ENCODE data around the gene KIAA2012. TPM values are rescaled to one million over a fixed set of nuclear protein-coding genes. Genes with fewer than 3 reads are reported as not detected.

Gene KIAA2012
- total RNA-seq, 4 donors from 2014 or later = 0.15 to 0.76 (median 0.26) TPM; not detected in 1

- no peaks in the 10 kb centered on the region for H3K4me1 ChIP-seq
- intact Hi-C loops (cut with DNase I; ENCODE audit: low total_unique reads) = no loop called here
Observed at GRCh38 chr2:202067589-202067988, 5.5 kb upstream of the KIAA2012 start.

GRCh38 chr2:202069170-202070067 lies 3.6 kb upstream of the KIAA2012 start:
- H3K36me3 ChIP-seq = no peaks in the 10 kb centered on the region
- intact Hi-C loops (cut with DNase I; ENCODE audit: low total_unique reads) = no loop called here

More at GRCh38 chr2:202067589-202067988, 5.5 kb upstream of the KIAA2012 start:
- no peak for DNase-seq
- TF ChIP-seq CTCF (IDR thresholded peaks at IDR 0.05) (no peak), POLR2A (IDR thresholded peaks at IDR 0.05) (no peak)
- Histone ChIP-seq H3K36me3 (no peaks in the 10 kb centered on the region), H3K27ac (no peak overlapping the region), H3K9me3 (no peaks in the 10 kb centered on the region), H3K27me3 (no peaks in the 10 kb centered on the region), H3K4me3 (no peak overlapping the region)

GRCh38 chr2:202071107-202071506 lies 1.9 kb upstream of the KIAA2012 start:
- intact Hi-C loops (cut with DNase I; ENCODE audit: low total_unique reads) = no loop called here
- TF ChIP-seq POLR2A (IDR thresholded peaks at IDR 0.05) = no peak
- TF ChIP-seq CTCF (IDR thresholded peaks at IDR 0.05) = no peak
- Histone ChIP-seq H3K9me3 (no peaks in the 10 kb centered on the region), H3K27ac (no peak overlapping the region), H3K4me3 (no peak overlapping the region), H3K4me1 (no peaks in the 10 kb centered on the region), H3K36me3 (no peaks in the 10 kb centered on the region), H3K27me3 (no peaks in the 10 kb centered on the region)
- no peak for DNase-seq

More at GRCh38 chr2:202069170-202070067, 3.6 kb upstream of the KIAA2012 start:
- TF ChIP-seq CTCF (IDR thresholded peaks at IDR 0.05) = no peak
- TF ChIP-seq POLR2A (IDR thresholded peaks at IDR 0.05) = no peak
- Histone ChIP-seq H3K9me3 (no peaks in the 10 kb centered on the region), H3K4me3 (no peak overlapping the region), H3K27me3 (no peaks in the 10 kb centered on the region), H3K27ac (no peak overlapping the region), H3K4me1 (no peaks in the 10 kb centered on the region)
- no peak for DNase-seq

GRCh38 chr2:202072226-202072625 lies 829 bp upstream of the KIAA2012 start:
- no peak overlapping the region for H3K27ac ChIP-seq
- no peaks in the 10 kb centered on the region for H3K36me3 ChIP-seq
- DNase-seq = no peak
- no peaks in the 10 kb centered on the region for H3K4me1 ChIP-seq
- H3K4me3 ChIP-seq = no peak overlapping the region
- no peaks in the 10 kb centered on the region for H3K27me3 ChIP-seq
- intact Hi-C loops (cut with DNase I; ENCODE audit: low total_unique reads) = no loop called here
- TF ChIP-seq POLR2A (IDR thresholded peaks at IDR 0.05) (no peak), CTCF (IDR thresholded peaks at IDR 0.05) (peak in 1 of 4 experiments; percentile 11)
- H3K9me3 ChIP-seq = no peaks in the 10 kb centered on the region

- Histone ChIP-seq H3K27ac (no peak overlapping the region), H3K36me3 (no peaks in the 10 kb centered on the region), H3K4me3 (no peak overlapping the region), H3K27me3 (no peaks in the 10 kb centered on the region), H3K9me3 (no peaks in the 10 kb centered on the region), H3K4me1 (no peaks in the 10 kb centered on the region)
- no peak for DNase-seq
- intact Hi-C loops (cut with DNase I; ENCODE audit: low total_unique reads) = no loop called here
- no peak for TF ChIP-seq POLR2A (IDR thresholded peaks at IDR 0.05)
- TF ChIP-seq CTCF (IDR thresholded peaks at IDR 0.05) = no peak
Observed at GRCh38 chr2:202074324-202074723, 1.3 kb downstream of the KIAA2012 start.

Data from uterus (tissue), 4 donors.